GM19468 (cell line): Measurements from ENCODE around the gene HHIPL1.

Experiments
- ATAC-seq: cut with Tn5 transposase; IDR thresholded peaks from one replicate; pipeline ENCODE4 v1.9.1; 2021; ENCODE audit warnings: mild to moderate bottlenecking, moderate library complexity, moderate number of reproducible peaks; ENCODE audit not compliant: unreplicated experiment; ENCODE audit errors: extremely low read depth

HHIPL1 gene

GRCh38 chr14:99685151-99685591 is 40.2 kb downstream of the HHIPL1 start:
- no peak for ATAC-seq

- ATAC-seq = no peak
Observed at GRCh38 chr14:99685596-99685995, 40.7 kb downstream of the HHIPL1 start.

GRCh38 chr14:99686557-99687283 is 41.8 kb downstream of the HHIPL1 start:
- ATAC-seq = no peak

- no peak for ATAC-seq
Observed at GRCh38 chr14:99687284-99688209, 42.6 kb downstream of the HHIPL1 start.

- no peak for ATAC-seq
Observed at GRCh38 chr14:99688210-99688581, 43.3 kb downstream of the HHIPL1 start.

GRCh38 chr14:99688629-99689028 is 43.7 kb downstream of the HHIPL1 start:
- ATAC-seq = no peak

- no peak for ATAC-seq
Observed at GRCh38 chr14:99689266-99690236, 44.6 kb downstream of the HHIPL1 start.

- no peak for ATAC-seq
Observed at GRCh38 chr14:99690636-99691035, 45.7 kb downstream of the HHIPL1 start.

- ATAC-seq = no peak
Observed at GRCh38 chr14:99691111-99691885, 46.4 kb downstream of the HHIPL1 start.

- ATAC-seq = no peak
Observed at GRCh38 chr14:99693918-99694317, 49.0 kb downstream of the HHIPL1 start.

- no peak for ATAC-seq
Observed at GRCh38 chr14:99696929-99697328, 52.0 kb downstream of the HHIPL1 start.

GRCh38 chr14:99698236-99698635 is 53.3 kb downstream of the HHIPL1 start:
- no peak for ATAC-seq

GRCh38 chr14:99698642-99699041 is 53.7 kb downstream of the HHIPL1 start:
- ATAC-seq = no peak

GRCh38 chr14:99699085-99699760 is 54.3 kb downstream of the HHIPL1 start:
- no peak for ATAC-seq

GRCh38 chr14:99699861-99700260 is 54.9 kb downstream of the HHIPL1 start:
- ATAC-seq = no peak

- no peak for ATAC-seq
Observed at GRCh38 chr14:99700379-99700778, 55.5 kb downstream of the HHIPL1 start.

- ATAC-seq = no peak
Observed at GRCh38 chr14:99701260-99701659, 56.3 kb downstream of the HHIPL1 start.

GRCh38 chr14:99702115-99702514 is 57.2 kb downstream of the HHIPL1 start:
- ATAC-seq = no peak

GRCh38 chr14:99703381-99703780 is 58.5 kb downstream of the HHIPL1 start:
- ATAC-seq = no peak
